Measurements from ENCODE around the gene MICA. TPM values are rescaled to one million over a fixed set of nuclear protein-coding genes. Genes with fewer than 3 reads are reported as not detected.

MICA gene
- polyA plus RNA-seq, 1 of the 3 experiments (the other 2 are of a cell fraction): 28.8 TPM

DNA sequence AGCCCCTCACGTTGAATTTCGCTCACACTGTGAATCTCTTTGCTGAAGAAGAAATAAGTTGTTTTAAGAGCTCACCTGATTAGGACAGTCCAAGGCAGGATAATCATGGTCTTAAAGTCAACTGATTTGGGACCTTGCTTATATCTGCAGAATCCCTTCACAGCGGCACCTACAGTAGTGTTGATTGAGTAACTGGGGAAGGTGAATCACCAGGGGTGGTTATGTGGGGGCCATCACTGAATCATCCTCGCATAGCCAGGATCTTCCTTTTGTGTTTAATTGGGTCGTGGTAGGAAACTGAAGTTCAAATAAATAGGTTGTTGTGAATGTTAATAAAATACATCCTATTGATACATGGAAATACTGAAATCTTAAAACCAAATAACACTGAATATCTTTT is 20.2 kb upstream of the MICA start:
- Histone ChIP-seq H3K4me3 (ENCODE audit: low read depth in 2 of 2, low read length in 1 of 2) (no peak overlapping the region), H3K4me1 (ENCODE audit: control insufficient read depth in 1 of 2, insufficient read depth in 2 of 2, low read depth in 1 of 2, low read length in 1 of 2) (no peaks in the 10 kb centered on the region), H3F3A (replicated peaks; ENCODE audit: insufficient read depth) (no peaks in the 10 kb centered on the region), H3K9ac (no peak overlapping the region), H2AFZ (ENCODE audit: low read depth) (no peak overlapping the region), H3K36me3 (replicated peaks in 1 of 2; ENCODE audit: control insufficient read depth in 1 of 2, insufficient read depth in 2 of 2, low read length in 1 of 2) (no peaks in the 10 kb centered on the region), H3K4me2 (no peak overlapping the region), H3K79me2 (ENCODE audit: insufficient read depth) (no peaks in the 10 kb centered on the region), H3K27me3 (ENCODE audit: insufficient read depth) (peaks cover 82% of the 10 kb centered on the region), H3K27ac (ENCODE audit: low read depth in 2 of 2, low read length in 1 of 2) (no peak overlapping the region), H3K9me2 (no peaks in the 10 kb centered on the region), H4K20me1 (ENCODE audit: insufficient read depth) (no peaks in the 10 kb centered on the region), H3K9me3 (no peaks in the 10 kb centered on the region)
- TF ChIP-seq FOXM1 (IDR thresholded peaks at IDR 0.05; ENCODE audit: low read depth): no peak
- DNase-seq: no peak
- 17% methylated on average over 5 of the region's 5 CpGs for WGBS (ENCODE audit: low lambda C conversion rate)
- ChIA-PET CTCF (interaction anchor here (0.6 to 4.1 kb wide), 3 partner anchors 15 to 17 kb away, joined by 3 to 36 read pairs (median 4); no protein-coding TSS in a partner anchor), POLR2A (no interaction called here)

DNA sequence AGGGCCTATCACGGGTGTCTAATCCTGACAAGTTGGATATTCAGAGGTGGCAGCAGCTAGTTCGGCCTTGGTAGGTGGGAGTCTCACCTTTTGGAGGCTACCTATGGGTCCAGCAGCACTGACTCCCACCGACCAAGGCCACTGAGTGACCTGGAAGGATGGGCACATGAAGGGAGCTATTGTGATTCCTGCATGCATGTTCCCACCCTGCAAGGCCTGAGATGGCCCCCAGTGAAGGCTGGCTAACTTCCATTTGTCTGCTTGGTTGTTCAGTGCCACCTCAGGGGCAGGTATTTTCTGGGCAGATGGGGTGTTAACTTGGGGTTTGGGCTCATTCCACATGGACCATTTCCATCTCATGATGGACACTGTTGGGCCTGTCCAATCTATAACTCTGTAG is 18.4 kb upstream of the MICA start:
- 0% methylated on average over 3 of the region's 3 CpGs for WGBS (ENCODE audit: low lambda C conversion rate)
- H3K9ac ChIP-seq: no peak overlapping the region
- H3K4me2 ChIP-seq: no peak overlapping the region
- no peak overlapping the region for H2AFZ ChIP-seq (ENCODE audit: low read depth)
- no peaks in the 10 kb centered on the region for H3K79me2 ChIP-seq (ENCODE audit: insufficient read depth)
- no peak for DNase-seq
- peaks cover 63% of the 10 kb centered on the region for H3K27me3 ChIP-seq (ENCODE audit: insufficient read depth)
- TF ChIP-seq RCOR1 (IDR thresholded peaks at IDR 0.05; ENCODE audit: low read length) (no peak), POLR2AphosphoS5 (IDR thresholded peaks at IDR 0.05; ENCODE audit: low read depth, low read length) (no peak), GABPA (IDR thresholded peaks at IDR 0.05; ENCODE audit: low read depth) (no peak), MEF2A (IDR thresholded peaks at IDR 0.05; ENCODE audit: borderline replicate concordance, low read depth) (no peak), SIN3A (IDR thresholded peaks at IDR 0.05; ENCODE audit: borderline replicate concordance, low read depth, low read length) (no peak), CTCF (IDR thresholded peaks at IDR 0.05) (no peak), FOXJ3 (CRISPR knock-in tag; IDR thresholded peaks at IDR 0.05) (no peak), FOXM1 (IDR thresholded peaks at IDR 0.05; ENCODE audit: low read depth) (no peak), TEAD4 (IDR thresholded peaks at IDR 0.05; ENCODE audit: borderline replicate concordance, insufficient read depth) (no peak), YY1 (IDR thresholded peaks at IDR 0.05; ENCODE audit: low read depth) (no peak), SMC3 (IDR thresholded peaks at IDR 0.05; ENCODE audit: low read depth, low read length) (no peak), MXI1 (IDR thresholded peaks at IDR 0.05; ENCODE audit: low read depth, low read length) (no peak), MAX (IDR thresholded peaks at IDR 0.05; ENCODE audit: low read depth) (no peak), TCF12 (IDR thresholded peaks at IDR 0.05) (no peak), TAF1 (IDR thresholded peaks at IDR 0.05; ENCODE audit: borderline replicate concordance, low read depth, low read length) (no peak), GATA2 (CRISPR knock-in tag; IDR thresholded peaks at IDR 0.05) (no peak), ELF1 (IDR thresholded peaks at IDR 0.05) (no peak), IRF3 (IDR thresholded peaks at IDR 0.05; ENCODE audit: low read depth, low read length) (no peak)
- TF ChIP-seq, protein P1, sequence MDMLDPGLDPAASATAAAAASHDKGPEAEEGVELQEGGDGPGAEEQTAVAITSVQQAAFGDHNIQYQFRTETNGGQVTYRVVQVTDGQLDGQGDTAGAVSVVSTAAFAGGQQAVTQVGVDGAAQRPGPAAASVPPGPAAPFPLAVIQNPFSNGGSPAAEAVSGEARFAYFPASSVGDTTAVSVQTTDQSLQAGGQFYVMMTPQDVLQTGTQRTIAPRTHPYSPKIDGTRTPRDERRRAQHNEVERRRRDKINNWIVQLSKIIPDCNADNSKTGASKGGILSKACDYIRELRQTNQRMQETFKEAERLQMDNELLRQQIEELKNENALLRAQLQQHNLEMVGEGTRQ (IDR thresholded peaks at IDR 0.05; ENCODE audit: borderline replicate concordance, low read depth, low read length): no peak
- no peaks in the 10 kb centered on the region for H3K4me1 ChIP-seq (ENCODE audit: control insufficient read depth in 1 of 2, insufficient read depth in 2 of 2, low read depth in 1 of 2, low read length in 1 of 2)
- H3K9me2 ChIP-seq: no peaks in the 10 kb centered on the region
- CTCF ChIA-PET: no interaction called here
- no peak overlapping the region for H3K27ac ChIP-seq (ENCODE audit: low read depth in 2 of 2, low read length in 1 of 2)
- no peaks in the 10 kb centered on the region for H3F3A ChIP-seq (replicated peaks; ENCODE audit: insufficient read depth)
- POLR2A ChIA-PET: no interaction called here
- no peaks in the 10 kb centered on the region for H4K20me1 ChIP-seq (ENCODE audit: insufficient read depth)
- no peaks in the 10 kb centered on the region for H3K9me3 ChIP-seq
- no peak overlapping the region for H3K4me3 ChIP-seq (ENCODE audit: low read depth in 2 of 2, low read length in 1 of 2)
- H3K36me3 ChIP-seq (replicated peaks in 1 of 2; ENCODE audit: control insufficient read depth in 1 of 2, insufficient read depth in 2 of 2, low read length in 1 of 2): no peaks in the 10 kb centered on the region
